Endothelial cell of umbilical vein (primary cell): ENCODE measurements around the gene DAW1. TPM values are rescaled to one million over a fixed set of nuclear protein-coding genes. Genes with fewer than 3 reads are reported as not detected.

Experiments used
- BruUV-seq: library from RNA; stranded (reverse); fragments of 400-500 nt; replicated peaks from 2 replicates; lab custom pipeline; 2021; lab: Mats Ljungman, UMichigan
- CTCF ChIA-PET: fragments of 300-600, 350-600 bp; sonication (Branson Sonifier 250); formaldehyde crosslinking; loops from one replicate; lab custom pipeline; 2021; ENCODE audit warnings: antibody characterized with exemption, inconsistent platforms; lab: Charles Lee
- POLR2A ChIA-PET: fragments of 300-600, 350-600 bp; sonication (Branson Sonifier 250); formaldehyde crosslinking; loops from one replicate; lab custom pipeline; 2021; ENCODE audit warnings: antibody characterized with exemption, inconsistent platforms; lab: Charles Lee
- DNase-seq: peaks from one replicate; pipeline ENCODE4 v3.0.0-alpha.2; 2011; ENCODE audit warnings: low read depth, low spot score
- FAIRE-seq: peaks from 2 replicates; lab custom pipeline; 2011; peaks lifted over from hg19 to GRCh38; lab: Jason Lieb, UNC
- H2AFZ ChIP-seq: 2 replicates; pipeline ENCODE4 v1.6.0; 2012; ENCODE audit warnings: low read depth, low read length, control low read depth, inconsistent platforms
- H3K27ac ChIP-seq: 2 replicates; pipeline ENCODE4 v1.5.1; 2011; ENCODE audit warnings: low read depth, mild to moderate bottlenecking, control low read depth, low read length, moderate library complexity; ENCODE audit not compliant: insufficient read depth
- H3K27me3 ChIP-seq, 2 experiments: 2 replicates each; pipeline versions ENCODE4 v1.6.0 to v1.6.1; 2011; ENCODE audit warnings: low read length in 2 of 2, mixed read lengths in 1 of 2; ENCODE audit not compliant: control insufficient read depth in 2 of 2, insufficient read depth in 2 of 2
- H3K36me3 ChIP-seq, 2 experiments: 2 replicates in 1 of 2; 3 replicates in 1 of 2; pipeline ENCODE4 v1.5.1; 2011; ENCODE audit warnings: low read length in 2 of 2, mild to moderate bottlenecking in 1 of 2, moderate library complexity in 1 of 2; ENCODE audit not compliant: control insufficient read depth in 2 of 2, insufficient read depth in 2 of 2; ENCODE audit errors: extremely low read depth in 1 of 2
- H3K4me1 ChIP-seq: 3 replicates; pipeline ENCODE4 v1.5.1; 2011; ENCODE audit warnings: mild to moderate bottlenecking, low read length; ENCODE audit not compliant: control insufficient read depth, insufficient read depth; ENCODE audit errors: extremely low read depth
- H3K4me2 ChIP-seq: 2 replicates; pipeline ENCODE4 v1.6.1; 2011; ENCODE audit warnings: low read length, control low read depth, mixed read lengths; ENCODE audit not compliant: insufficient read depth
- H3K4me3 ChIP-seq, 3 experiments: fragments of 200-600 bp in 1 of 3; sonication (generic), shearing (Covaris generic) in 1 of 3; replicated peaks in 1 of 3; 2 replicates each; pipeline ENCODE4 v1.5.1; 2011 to 2016; ENCODE audit warnings: control low read depth in 3 of 3, low read length in 3 of 3, mild to moderate bottlenecking in 2 of 3, inconsistent platforms in 1 of 3, low read depth in 1 of 3, moderate library complexity in 1 of 3; ENCODE audit not compliant: insufficient read depth in 1 of 3
- H3K79me2 ChIP-seq: 2 replicates; pipeline ENCODE4 v1.6.0; 2012; ENCODE audit warnings: low read length, inconsistent platforms; ENCODE audit not compliant: control insufficient read depth, insufficient read depth
- H3K9ac ChIP-seq: replicated peaks from 2 replicates; pipeline ENCODE3; 2011; ENCODE audit warnings: low read length, control low read depth; ENCODE audit not compliant: insufficient read depth; ENCODE audit errors: extremely low read depth
- H3K9me1 ChIP-seq: replicated peaks from 3 replicates; pipeline ENCODE4 v1.6.0; 2011; ENCODE audit warnings: mild to moderate bottlenecking, low read length; ENCODE audit not compliant: control insufficient read depth, insufficient read depth; ENCODE audit errors: extremely low read depth
- H3K9me3 ChIP-seq: replicated peaks from 2 replicates; pipeline ENCODE4 v1.5.1; 2012; ENCODE audit warnings: low read length, inconsistent platforms; ENCODE audit not compliant: control insufficient read depth, insufficient read depth
- H4K20me1 ChIP-seq: replicated peaks from 2 replicates; pipeline ENCODE3; 2011; ENCODE audit warnings: mild to moderate bottlenecking, low read length; ENCODE audit not compliant: control insufficient read depth, insufficient read depth; ENCODE audit errors: extremely low read depth
- EZH2 ChIP-seq: IDR thresholded peaks from 2 replicates; pipeline ENCODE4 v1.6.1; 2012; ENCODE audit warnings: borderline replicate concordance, low read depth, mild to moderate bottlenecking, moderate library complexity, low read length, inconsistent platforms; ENCODE audit not compliant: severe bottlenecking
- FOS ChIP-seq: IDR thresholded peaks from 2 replicates; pipeline ENCODE4 v1.6.1; 2011; ENCODE audit warnings: mild to moderate bottlenecking, low read length, moderate library complexity, borderline replicate concordance; ENCODE audit not compliant: insufficient read depth
- GATA2 ChIP-seq: IDR thresholded peaks from 2 replicates; pipeline ENCODE4 v1.7.0; 2011; ENCODE audit warnings: low read depth, mild to moderate bottlenecking, moderate library complexity, mixed read lengths, low read length; ENCODE audit not compliant: insufficient read length, insufficient read depth
- JUN ChIP-seq: IDR thresholded peaks from 2 replicates; pipeline ENCODE4 v1.6.1; 2011; ENCODE audit warnings: borderline replicate concordance, low read depth; ENCODE audit not compliant: insufficient read length, insufficient read depth
- MYC ChIP-seq: IDR thresholded peaks from one replicate; pipeline ENCODE4 v1.6.1; 2011; ENCODE audit warnings: mild to moderate bottlenecking, low read depth, low read length
- POLR2A ChIP-seq: IDR thresholded peaks from 2 replicates; pipeline ENCODE4 v1.6.1; 2012; ENCODE audit warnings: low read depth, mild to moderate bottlenecking, control low read depth, low read length
- POLR2AphosphoS5 ChIP-seq: IDR thresholded peaks from 2 replicates; pipeline ENCODE4 v1.6.1; 2012; ENCODE audit warnings: low read depth, mild to moderate bottlenecking, control low read depth, low read length, moderate library complexity; ENCODE audit not compliant: insufficient read depth
- dilution Hi-C: fragments of 300-500 bp; cut with MboI; formaldehyde crosslinking; loops from one replicate; pipeline ENCODE4 v1.15.0; 2019; ENCODE audit warnings: low sequenced_read_pairs; ENCODE audit not compliant: extremely low pct_ligation_motif_present
- intact Hi-C: fragments of 100-400 bp; cut with micrococcal nuclease; formaldehyde crosslinking; loops from one replicate; pipeline ENCODE4 v1.10.0; 2022
- polyA plus RNA-seq, 4 experiments: library from polyadenylated mRNA; depleted of rRNA in 3 of 4; stranded (reverse) in 3 of 4; unstranded in 1 of 4; fragments of >200 nt; gene quantifications; 2 replicates each; pipeline versions ENCODE4 v1.2.1 to v1.2.3, GENCODE V29; 2011 to 2012; ENCODE audit warnings: missing spikeins in 1 of 4
- total RNA-seq: library from RNA; stranded (reverse); gene quantifications from 2 replicates; pipeline ENCODE4 v1.2.3, GENCODE V29; 2021
- TF ChIP-seq, protein P1 (sequence below), 2 donors: IDR thresholded peaks; 1 replicate in 1 of 2; 2 replicates in 1 of 2; pipeline ENCODE4 v1.5.1; 2011; ENCODE audit warnings: low read length in 2 of 2, mild to moderate bottlenecking in 2 of 2, moderate library complexity in 2 of 2, control low read depth in 1 of 2, inconsistent platforms in 1 of 2, low read depth in 1 of 2; ENCODE audit not compliant: insufficient read depth in 1 of 2; ENCODE audit errors: extremely low read depth in 1 of 2
- TF ChIP-seq, protein P2 (sequence below): IDR thresholded peaks from 2 replicates; pipeline ENCODE4 v1.6.1; 2011; ENCODE audit not compliant: insufficient read depth, insufficient read length

Gene DAW1
- total and polyA plus RNA-seq, 2 donors (not counting 3 experiments of a cell fraction or from before 2014, with no cell fraction given), result 1.2 to 2.0 TPM

DNA sequence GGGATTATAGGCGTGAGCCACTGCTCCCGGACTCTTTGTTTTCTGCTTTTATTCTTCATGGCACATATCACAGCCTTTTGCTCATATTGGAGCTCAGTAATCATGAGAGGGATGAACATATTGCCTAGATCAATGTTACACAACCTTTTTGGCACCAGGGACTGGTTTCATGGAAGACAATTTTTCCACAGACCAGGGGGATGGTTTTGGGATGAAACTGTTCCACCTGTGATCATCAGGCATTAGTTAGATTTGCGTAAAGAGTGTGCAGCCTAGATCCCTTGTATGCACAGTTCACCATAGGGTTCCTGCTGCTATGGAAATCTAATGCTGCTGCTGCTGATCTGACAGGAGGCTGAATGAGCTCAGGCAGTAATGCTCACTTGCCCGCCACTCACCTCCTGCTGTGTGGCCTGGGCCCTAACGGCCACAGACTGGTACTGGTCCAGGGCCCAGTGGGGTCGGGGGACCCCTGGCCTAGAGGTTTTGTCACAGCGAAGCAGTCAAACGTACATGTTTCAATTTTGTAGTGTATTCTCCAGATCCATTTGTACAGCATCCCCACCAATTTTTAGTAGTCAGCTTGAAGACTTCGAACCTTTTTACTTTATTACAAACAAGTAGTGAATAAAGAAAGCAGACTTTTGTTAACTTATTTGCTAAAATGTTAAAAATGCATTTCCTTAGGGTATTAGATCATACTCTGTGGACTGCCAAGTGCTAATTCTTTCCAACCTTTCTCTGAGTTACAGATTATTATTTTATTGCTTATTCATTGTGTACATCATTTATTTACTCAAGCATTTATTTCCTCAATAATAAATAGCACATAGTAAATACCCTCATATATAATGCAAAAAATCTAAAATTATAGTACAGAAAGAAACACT is 6.2 kb downstream of the DAW1 start:
- no peak overlapping the region for H3K4me2 ChIP-seq
- no peaks in the 10 kb centered on the region for H3K9me3 ChIP-seq
- H3K9ac ChIP-seq, result no peak overlapping the region
- BruUV-seq, result no TSS peak
- H4K20me1 ChIP-seq, result no peaks in the 10 kb centered on the region
- intact Hi-C loops (no loop called here), dilution Hi-C loops (no loop called here)
- no peaks in the 10 kb centered on the region for H3K9me1 ChIP-seq
- H3K4me1 ChIP-seq, result no peaks in the 10 kb centered on the region
- H3K27me3 ChIP-seq, result no peaks in the 10 kb centered on the region
- no peak for FAIRE-seq
- no peak overlapping the region for H2AFZ ChIP-seq
- POLR2A ChIA-PET, result interaction anchor here (0.5 kb wide), 1 partner anchor 21 kb away, joined by 3 read pairs; no protein-coding TSS in a partner anchor
- no peak for TF ChIP-seq MYC
- TF ChIP-seq POLR2A, result no peak
- TF ChIP-seq EZH2, result no peak
- no peak for TF ChIP-seq GATA2
- TF ChIP-seq, protein P1, sequence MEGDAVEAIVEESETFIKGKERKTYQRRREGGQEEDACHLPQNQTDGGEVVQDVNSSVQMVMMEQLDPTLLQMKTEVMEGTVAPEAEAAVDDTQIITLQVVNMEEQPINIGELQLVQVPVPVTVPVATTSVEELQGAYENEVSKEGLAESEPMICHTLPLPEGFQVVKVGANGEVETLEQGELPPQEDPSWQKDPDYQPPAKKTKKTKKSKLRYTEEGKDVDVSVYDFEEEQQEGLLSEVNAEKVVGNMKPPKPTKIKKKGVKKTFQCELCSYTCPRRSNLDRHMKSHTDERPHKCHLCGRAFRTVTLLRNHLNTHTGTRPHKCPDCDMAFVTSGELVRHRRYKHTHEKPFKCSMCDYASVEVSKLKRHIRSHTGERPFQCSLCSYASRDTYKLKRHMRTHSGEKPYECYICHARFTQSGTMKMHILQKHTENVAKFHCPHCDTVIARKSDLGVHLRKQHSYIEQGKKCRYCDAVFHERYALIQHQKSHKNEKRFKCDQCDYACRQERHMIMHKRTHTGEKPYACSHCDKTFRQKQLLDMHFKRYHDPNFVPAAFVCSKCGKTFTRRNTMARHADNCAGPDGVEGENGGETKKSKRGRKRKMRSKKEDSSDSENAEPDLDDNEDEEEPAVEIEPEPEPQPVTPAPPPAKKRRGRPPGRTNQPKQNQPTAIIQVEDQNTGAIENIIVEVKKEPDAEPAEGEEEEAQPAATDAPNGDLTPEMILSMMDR (IDR thresholded peaks at IDR 0.05; ENCODE audit: extremely low read depth in 1 of 2, insufficient read depth in 1 of 2, low read depth in 1 of 2, low read length in 2 of 2), result no peak
- TF ChIP-seq POLR2AphosphoS5, result no peak
- TF ChIP-seq JUN, result no peak
- no peak for TF ChIP-seq FOS
- TF ChIP-seq, protein P2, sequence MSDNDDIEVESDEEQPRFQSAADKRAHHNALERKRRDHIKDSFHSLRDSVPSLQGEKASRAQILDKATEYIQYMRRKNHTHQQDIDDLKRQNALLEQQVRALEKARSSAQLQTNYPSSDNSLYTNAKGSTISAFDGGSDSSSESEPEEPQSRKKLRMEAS, result no peak
- CTCF ChIA-PET, result interaction anchor here (1.0 to 5.1 kb wide), 5 partner anchors 13 to 137 kb away, joined by 3 to 34 read pairs (median 3); no protein-coding TSS in a partner anchor
- H3K36me3 ChIP-seq, result no peaks in the 10 kb centered on the region
- H3K27ac ChIP-seq, result no peak overlapping the region
- no peak for DNase-seq
- no peaks in the 10 kb centered on the region for H3K79me2 ChIP-seq
- H3K4me3 ChIP-seq, result no peak overlapping the region
